HCT116 (cell line): ENCODE results near the gene ZNF213. TPM values are rescaled to one million over a fixed set of nuclear protein-coding genes. Genes with fewer than 3 reads are reported as not detected.

ENCODE experiments used
- ATAC-seq: fragments of 200-7000 bp; cut with Tn5 transposase; 2 replicates; pipeline ENCODE4 v1.9.1; 2020; ENCODE audit warnings: mild to moderate bottlenecking, moderate library complexity
- BruUV-seq: library from RNA; stranded (reverse); fragments of 400-500 nt; replicated peaks from 2 replicates; lab custom pipeline; 2021; lab: Mats Ljungman, UMichigan
- CTCF ChIA-PET: fragments of 300-600 bp; sonication (Branson Sonifier 250); formaldehyde crosslinking; loops from one replicate; lab custom pipeline; 2021; ENCODE audit warnings: antibody characterized with exemption; lab: Charles Lee
- POLR2A ChIA-PET: fragments of 300-600, 350-600 bp; sonication (Branson Sonifier 250); formaldehyde crosslinking; loops from one replicate; lab custom pipeline; 2021; ENCODE audit warnings: antibody characterized with exemption; lab: Charles Lee
- RAD21 ChIA-PET, 2 experiments: fragments of 300-600 bp; sonication (Branson Sonifier 250); formaldehyde crosslinking; loops; one replicate each; lab custom pipeline; 2023; ENCODE audit warnings: low total read pairs in 2 of 2; ENCODE audit not compliant: uncharacterized antibody in 2 of 2, unreplicated experiment in 2 of 2, low non-redundant PET in 1 of 2; lab: Charles Lee
- DNase-seq: peaks from one replicate; pipeline ENCODE4 v3.0.0-alpha.2; 2010; ENCODE audit warnings: low read depth, low spot score
- H2AFZ ChIP-seq: fragments of 200-600 bp; shearing (Covaris generic), sonication (generic); 2 replicates; pipeline ENCODE4 v1.6.1; 2017; ENCODE audit warnings: low read depth, mixed run types, mixed read lengths, antibody characterized with exemption, low read length; ENCODE audit not compliant: poor library complexity, severe bottlenecking
- H3K27ac ChIP-seq: 2 replicates; pipeline ENCODE4 v1.5.1; 2012; ENCODE audit warnings: low read depth, low read length
- H3K27me3 ChIP-seq: fragments of 200-600 bp; sonication (generic); 2 replicates; pipeline ENCODE4 v1.6.1; 2016; ENCODE audit warnings: mixed run types, low read length, mixed read lengths; ENCODE audit not compliant: insufficient read depth
- H3K36me3 ChIP-seq, 2 experiments: fragments of 200-500 bp in 1 of 2; fragments of 200-600 bp in 1 of 2; sonication (Bioruptor generic) in 1 of 2; sonication (generic) in 1 of 2; 2 replicates each; pipeline versions ENCODE4 v1.5.1 to v1.6.1; 2014 to 2016; ENCODE audit warnings: low read length in 2 of 2, inconsistent platforms in 1 of 2, mixed read lengths in 1 of 2, mixed run types in 1 of 2; ENCODE audit not compliant: insufficient read depth in 2 of 2, control insufficient read depth in 1 of 2
- H3K4me1 ChIP-seq, 2 experiments: fragments of 200-600 bp in 1 of 2; sonication (generic) in 1 of 2; 2 replicates each; pipeline versions ENCODE4 v1.5.1 to v1.6.1; 2012 to 2017; ENCODE audit warnings: low read length in 2 of 2, inconsistent platforms in 1 of 2, mild to moderate bottlenecking in 1 of 2, mixed read lengths in 1 of 2, mixed run types in 1 of 2, moderate library complexity in 1 of 2; ENCODE audit not compliant: insufficient read depth in 2 of 2, control insufficient read depth in 1 of 2
- H3K4me2 ChIP-seq: fragments of 200-600 bp; sonication (generic); 2 replicates; pipeline ENCODE4 v1.6.1; 2017; ENCODE audit warnings: mixed run types, low read length, mixed read lengths
- H3K4me3 ChIP-seq, 2 experiments: fragments of 200-600 bp in 1 of 2; sonication (generic) in 1 of 2; replicated peaks in 1 of 2; 2 replicates each; pipeline ENCODE4 v1.5.1; 2011 to 2016; ENCODE audit warnings: low read length in 2 of 2, control low read depth in 1 of 2, low read depth in 1 of 2, mild to moderate bottlenecking in 1 of 2, mixed read lengths in 1 of 2, mixed run types in 1 of 2
- H3K79me2 ChIP-seq: fragments of 200-600 bp; sonication (generic); 2 replicates; pipeline ENCODE4 v1.6.1; 2017; ENCODE audit warnings: mild to moderate bottlenecking, mixed run types, low read length, moderate library complexity, mixed read lengths; ENCODE audit not compliant: insufficient read depth
- H3K9ac ChIP-seq: fragments of 200-600 bp; sonication (generic); 2 replicates; pipeline ENCODE4 v1.6.1; 2016; ENCODE audit warnings: low read length, mixed read lengths
- H3K9me2 ChIP-seq: fragments of 200-600 bp; sonication (generic), shearing (Covaris generic); 2 replicates; pipeline ENCODE4 v1.6.1; 2017; ENCODE audit warnings: mixed run types, mild to moderate bottlenecking, moderate library complexity; ENCODE audit not compliant: insufficient read depth
- H3K9me3 ChIP-seq, 2 experiments: fragments of 200-500 bp in 1 of 2; fragments of 200-600 bp in 1 of 2; sonication (Bioruptor generic) in 1 of 2; sonication (generic) in 1 of 2; 2 replicates each; pipeline ENCODE4 v1.6.1; 2014 to 2017; ENCODE audit warnings: low read length in 2 of 2, mixed read lengths in 2 of 2, inconsistent platforms in 1 of 2, low read depth in 1 of 2, mild to moderate bottlenecking in 1 of 2, mixed run types in 1 of 2, moderate library complexity in 1 of 2; ENCODE audit not compliant: control insufficient read depth in 1 of 2, insufficient read depth in 1 of 2
- H4K20me1 ChIP-seq: fragments of 200-600 bp; sonication (generic), shearing (Covaris generic); 2 replicates; pipeline ENCODE4 v1.6.1; 2017; ENCODE audit warnings: mixed run types, mild to moderate bottlenecking, moderate library complexity; ENCODE audit not compliant: insufficient read depth
- CBX3 ChIP-seq: IDR thresholded peaks from 2 replicates; pipeline ENCODE4 v1.6.1; 2012; ENCODE audit warnings: low read depth
- CEBPB ChIP-seq: IDR thresholded peaks from 2 replicates; pipeline ENCODE4 v1.6.1; 2012; ENCODE audit warnings: low read depth
- EGR1 ChIP-seq: IDR thresholded peaks from 2 replicates; pipeline ENCODE4 v1.6.1; 2012; ENCODE audit warnings: low read depth
- JUND ChIP-seq: IDR thresholded peaks from 2 replicates; pipeline ENCODE4 v1.6.1; 2012
- POLR2AphosphoS5 ChIP-seq: IDR thresholded peaks from 2 replicates; pipeline ENCODE4 v1.6.1; 2011; ENCODE audit warnings: mild to moderate bottlenecking, low read depth, low read length, moderate library complexity
- RAD21 ChIP-seq: IDR thresholded peaks from 2 replicates; pipeline ENCODE4 v1.6.1; 2012; ENCODE audit warnings: low read depth, mild to moderate bottlenecking
- SIN3A ChIP-seq: IDR thresholded peaks from 2 replicates; pipeline ENCODE4 v1.6.1; 2012; ENCODE audit warnings: low read depth
- SRF ChIP-seq: IDR thresholded peaks from 2 replicates; pipeline ENCODE4 v1.6.1; 2012; ENCODE audit warnings: low read depth
- TCF7L2 ChIP-seq: IDR thresholded peaks from 2 replicates; pipeline ENCODE4 v1.7.0; 2011; ENCODE audit warnings: borderline replicate concordance, inconsistent platforms; ENCODE audit not compliant: insufficient read depth, insufficient read length; ENCODE audit errors: extremely low read depth
- YY1 ChIP-seq: IDR thresholded peaks from 2 replicates; pipeline ENCODE4 v1.6.1; 2011; ENCODE audit warnings: low read length, low read depth, moderate library complexity, mild to moderate bottlenecking; ENCODE audit not compliant: insufficient replicate concordance; ENCODE audit errors: extremely low read depth
- ZFX ChIP-seq: fragments of 450-650 bp; IDR thresholded peaks from 2 replicates; pipeline ENCODE4 v1.6.1; 2017
- intact Hi-C: fragments of 100-400 bp; cut with micrococcal nuclease; formaldehyde crosslinking; loops from 2 replicates; pipeline ENCODE4 v1.10.0; 2022
- total RNA-seq: library from RNA; stranded (reverse); gene quantifications from one replicate; pipeline ENCODE4 v1.2.1, GENCODE V29; 2021; ENCODE audit not compliant: unreplicated experiment
- TF ChIP-seq, protein P1 (sequence below), 3 experiments: fragments of 200-600 bp in 1 of 3; sonication (generic) in 1 of 3; IDR thresholded peaks in 2 of 3; conservative IDR thresholded peaks in 1 of 3; 2 replicates each; pipeline ENCODE4 v1.5.1; 2012 to 2017; ENCODE audit warnings: low read depth in 2 of 3, low read length in 2 of 3, antibody characterized with exemption in 1 of 3, borderline replicate concordance in 1 of 3, control low read depth in 1 of 3, mild to moderate bottlenecking in 1 of 3, mixed read lengths in 1 of 3, mixed run types in 1 of 3, moderate library complexity in 1 of 3; ENCODE audit not compliant: insufficient read depth in 1 of 3
- TF ChIP-seq, protein P2 (sequence below): IDR thresholded peaks from 2 replicates; pipeline ENCODE4 v1.6.1; 2012
- TF ChIP-seq, protein P3 (sequence below): IDR thresholded peaks from 2 replicates; pipeline ENCODE4 v1.6.1; 2012
- TF ChIP-seq, protein P4 (sequence below): IDR thresholded peaks from 2 replicates; pipeline ENCODE4 v1.6.1; 2012; ENCODE audit warnings: low read depth

The ZNF213 gene
- total RNA-seq, 1 experiment from 2014 or later = 11.0 TPM

DNA sequence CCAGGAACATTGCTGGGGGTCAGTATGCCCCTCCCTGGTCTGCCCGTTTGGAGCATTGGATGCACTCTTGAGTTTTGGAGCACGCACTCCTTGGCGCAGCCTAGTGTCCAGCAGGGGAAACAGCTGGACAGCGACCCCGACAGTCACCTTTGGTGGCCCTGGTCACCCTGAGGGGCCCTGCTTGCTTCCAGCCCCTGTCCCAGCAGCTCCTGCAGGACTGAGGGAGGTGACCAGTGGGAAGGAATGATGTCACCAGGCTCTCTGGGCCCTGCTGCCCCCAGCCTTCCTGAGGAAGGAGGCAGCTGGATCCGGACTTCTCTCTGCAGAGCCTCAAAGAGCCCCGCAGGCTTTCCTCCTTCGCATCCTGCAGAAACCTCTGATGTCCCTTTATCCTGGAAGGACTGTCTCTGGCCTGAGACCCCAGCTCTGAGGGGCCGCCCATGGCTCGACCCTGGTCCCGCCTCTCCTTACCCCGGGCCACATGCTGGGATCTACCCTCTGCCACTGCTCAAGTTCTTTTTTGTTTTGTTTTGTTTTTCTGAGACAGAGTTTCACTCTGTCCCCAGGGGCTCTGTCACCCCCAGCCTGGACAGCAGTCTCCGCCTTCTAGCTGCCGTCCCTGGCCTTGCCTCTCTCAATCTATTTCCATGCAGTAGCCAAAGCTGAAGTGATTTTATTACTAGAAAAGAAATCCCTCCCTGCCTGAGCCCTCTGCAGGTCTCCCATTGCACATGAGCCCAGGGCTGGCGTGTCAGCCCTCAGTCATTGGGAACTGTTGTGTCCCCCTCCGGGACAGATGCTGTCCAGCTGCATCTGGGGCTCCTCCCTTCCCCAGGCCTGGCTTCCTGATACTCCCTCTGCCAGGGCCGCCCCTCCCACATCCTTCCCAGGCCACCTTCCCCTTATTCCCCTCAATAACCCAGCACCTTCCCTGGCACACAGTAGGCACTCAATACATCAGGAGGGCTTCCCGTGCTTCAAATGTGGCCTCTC is 47.3 kb upstream of the ZNF213 start (continued):
- TF ChIP-seq, protein P1, sequence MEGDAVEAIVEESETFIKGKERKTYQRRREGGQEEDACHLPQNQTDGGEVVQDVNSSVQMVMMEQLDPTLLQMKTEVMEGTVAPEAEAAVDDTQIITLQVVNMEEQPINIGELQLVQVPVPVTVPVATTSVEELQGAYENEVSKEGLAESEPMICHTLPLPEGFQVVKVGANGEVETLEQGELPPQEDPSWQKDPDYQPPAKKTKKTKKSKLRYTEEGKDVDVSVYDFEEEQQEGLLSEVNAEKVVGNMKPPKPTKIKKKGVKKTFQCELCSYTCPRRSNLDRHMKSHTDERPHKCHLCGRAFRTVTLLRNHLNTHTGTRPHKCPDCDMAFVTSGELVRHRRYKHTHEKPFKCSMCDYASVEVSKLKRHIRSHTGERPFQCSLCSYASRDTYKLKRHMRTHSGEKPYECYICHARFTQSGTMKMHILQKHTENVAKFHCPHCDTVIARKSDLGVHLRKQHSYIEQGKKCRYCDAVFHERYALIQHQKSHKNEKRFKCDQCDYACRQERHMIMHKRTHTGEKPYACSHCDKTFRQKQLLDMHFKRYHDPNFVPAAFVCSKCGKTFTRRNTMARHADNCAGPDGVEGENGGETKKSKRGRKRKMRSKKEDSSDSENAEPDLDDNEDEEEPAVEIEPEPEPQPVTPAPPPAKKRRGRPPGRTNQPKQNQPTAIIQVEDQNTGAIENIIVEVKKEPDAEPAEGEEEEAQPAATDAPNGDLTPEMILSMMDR (IDR thresholded peaks at IDR 0.05 in 2 of 3, conservative IDR thresholded peaks at IDR 0.05 in 1 of 3; ENCODE audit: borderline replicate concordance in 1 of 3, insufficient read depth in 1 of 3, low read depth in 2 of 3, low read length in 2 of 3) = peak; percentile 42 to 50 (median 44); a peak in 5 of 6 replicates
- no peak for TF ChIP-seq ZFX

DNA sequence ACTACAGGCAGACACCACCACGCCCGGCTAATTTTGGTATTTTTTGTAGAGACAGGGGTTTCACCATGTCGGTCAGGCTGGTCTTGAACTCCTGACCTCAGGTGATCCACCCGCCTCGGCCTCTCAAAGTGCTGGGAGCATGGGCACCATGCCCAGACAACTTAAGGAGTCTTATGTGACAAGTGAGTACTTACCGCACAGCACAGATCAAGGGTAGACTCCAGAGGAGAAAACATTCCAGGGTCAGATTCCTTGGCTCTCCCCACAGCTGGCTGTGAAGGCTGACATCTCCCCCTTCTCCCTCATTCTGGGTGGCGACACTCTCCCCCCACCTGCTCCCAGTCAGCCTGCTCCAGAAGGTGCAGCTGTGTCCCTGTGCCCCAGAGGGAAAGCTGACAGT is 46.4 kb upstream of the ZNF213 start:
- ChIA-PET RAD21 (no interaction called here), POLR2A (no interaction called here), CTCF (no interaction called here)
- no peaks in the 10 kb centered on the region for H3K9me2 ChIP-seq
- no peak for ATAC-seq
- intact Hi-C loops = no loop called here
- no TSS peak for BruUV-seq
- no peak overlapping the region for H3K4me3 ChIP-seq
- H2AFZ ChIP-seq = no peak overlapping the region
- DNase-seq = no peak
- H3K9me3 ChIP-seq = no peaks in the 10 kb centered on the region
- H3K4me1 ChIP-seq = no peaks in the 10 kb centered on the region
- H3K4me2 ChIP-seq = no peak overlapping the region
- H3K79me2 ChIP-seq = no peaks in the 10 kb centered on the region
- H3K9ac ChIP-seq = no peak overlapping the region
- H3K27ac ChIP-seq = no peak overlapping the region
- H4K20me1 ChIP-seq = no peaks in the 10 kb centered on the region
- no peaks in the 10 kb centered on the region for H3K27me3 ChIP-seq
- no peaks in the 10 kb centered on the region for H3K36me3 ChIP-seq
- TF ChIP-seq POLR2AphosphoS5 = no peak
- TF ChIP-seq JUND = no peak
- TF ChIP-seq RAD21 = no peak
- TF ChIP-seq, protein P1 (IDR thresholded peaks at IDR 0.05 in 2 of 3, conservative IDR thresholded peaks at IDR 0.05 in 1 of 3; ENCODE audit: borderline replicate concordance in 1 of 3, insufficient read depth in 1 of 3, low read depth in 2 of 3, low read length in 2 of 3) = no peak
- no peak for TF ChIP-seq CEBPB
- TF ChIP-seq, protein P2, sequence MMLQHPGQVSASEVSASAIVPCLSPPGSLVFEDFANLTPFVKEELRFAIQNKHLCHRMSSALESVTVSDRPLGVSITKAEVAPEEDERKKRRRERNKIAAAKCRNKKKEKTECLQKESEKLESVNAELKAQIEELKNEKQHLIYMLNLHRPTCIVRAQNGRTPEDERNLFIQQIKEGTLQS = no peak
- TF ChIP-seq CBX3 = no peak
- TF ChIP-seq, protein P3, sequence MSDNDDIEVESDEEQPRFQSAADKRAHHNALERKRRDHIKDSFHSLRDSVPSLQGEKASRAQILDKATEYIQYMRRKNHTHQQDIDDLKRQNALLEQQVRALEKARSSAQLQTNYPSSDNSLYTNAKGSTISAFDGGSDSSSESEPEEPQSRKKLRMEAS = no peak
- TF ChIP-seq EGR1 = no peak
- no peak for TF ChIP-seq SIN3A
- TF ChIP-seq YY1 = no peak
- TF ChIP-seq, protein P4, sequence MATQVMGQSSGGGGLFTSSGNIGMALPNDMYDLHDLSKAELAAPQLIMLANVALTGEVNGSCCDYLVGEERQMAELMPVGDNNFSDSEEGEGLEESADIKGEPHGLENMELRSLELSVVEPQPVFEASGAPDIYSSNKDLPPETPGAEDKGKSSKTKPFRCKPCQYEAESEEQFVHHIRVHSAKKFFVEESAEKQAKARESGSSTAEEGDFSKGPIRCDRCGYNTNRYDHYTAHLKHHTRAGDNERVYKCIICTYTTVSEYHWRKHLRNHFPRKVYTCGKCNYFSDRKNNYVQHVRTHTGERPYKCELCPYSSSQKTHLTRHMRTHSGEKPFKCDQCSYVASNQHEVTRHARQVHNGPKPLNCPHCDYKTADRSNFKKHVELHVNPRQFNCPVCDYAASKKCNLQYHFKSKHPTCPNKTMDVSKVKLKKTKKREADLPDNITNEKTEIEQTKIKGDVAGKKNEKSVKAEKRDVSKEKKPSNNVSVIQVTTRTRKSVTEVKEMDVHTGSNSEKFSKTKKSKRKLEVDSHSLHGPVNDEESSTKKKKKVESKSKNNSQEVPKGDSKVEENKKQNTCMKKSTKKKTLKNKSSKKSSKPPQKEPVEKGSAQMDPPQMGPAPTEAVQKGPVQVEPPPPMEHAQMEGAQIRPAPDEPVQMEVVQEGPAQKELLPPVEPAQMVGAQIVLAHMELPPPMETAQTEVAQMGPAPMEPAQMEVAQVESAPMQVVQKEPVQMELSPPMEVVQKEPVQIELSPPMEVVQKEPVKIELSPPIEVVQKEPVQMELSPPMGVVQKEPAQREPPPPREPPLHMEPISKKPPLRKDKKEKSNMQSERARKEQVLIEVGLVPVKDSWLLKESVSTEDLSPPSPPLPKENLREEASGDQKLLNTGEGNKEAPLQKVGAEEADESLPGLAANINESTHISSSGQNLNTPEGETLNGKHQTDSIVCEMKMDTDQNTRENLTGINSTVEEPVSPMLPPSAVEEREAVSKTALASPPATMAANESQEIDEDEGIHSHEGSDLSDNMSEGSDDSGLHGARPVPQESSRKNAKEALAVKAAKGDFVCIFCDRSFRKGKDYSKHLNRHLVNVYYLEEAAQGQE = no peak
- TF ChIP-seq SRF = no peak
- no peak for TF ChIP-seq TCF7L2
- no peak for TF ChIP-seq ZFX
